ENCODE data around the gene GLIS1.

Gene GLIS1

GRCh38 chr1:53644496-53644895, 94.5 kb downstream of the GLIS1 start:
- no peak overlapping the region for H3K4me3 ChIP-seq (ENCODE audit: low read depth, low read length)
- TF ChIP-seq CTCF (conservative IDR thresholded peaks at IDR 0.05; ENCODE audit: low read depth, low read length): no peak
- no peak for DNase-seq (ENCODE audit: low read depth)

- TF ChIP-seq CTCF (conservative IDR thresholded peaks at IDR 0.05; ENCODE audit: low read depth, low read length): no peak
- DNase-seq (ENCODE audit: low read depth): no peak
- H3K4me3 ChIP-seq (ENCODE audit: low read depth, low read length): no peak overlapping the region
Observed at GRCh38 chr1:53643881-53644390, 95.0 kb downstream of the GLIS1 start.

GRCh38 chr1:53643041-53643880, 95.7 kb downstream of the GLIS1 start:
- DNase-seq (ENCODE audit: low read depth): no peak
- H3K4me3 ChIP-seq (ENCODE audit: low read depth, low read length): no peak overlapping the region
- TF ChIP-seq CTCF (conservative IDR thresholded peaks at IDR 0.05; ENCODE audit: low read depth, low read length): no peak

GRCh38 chr1:53642607-53643006, 96.4 kb downstream of the GLIS1 start:
- DNase-seq (ENCODE audit: low read depth): no peak

GRCh38 chr1:53642215-53642555, 96.8 kb downstream of the GLIS1 start:
- TF ChIP-seq CTCF (conservative IDR thresholded peaks at IDR 0.05; ENCODE audit: low read depth, low read length): no peak
- H3K4me3 ChIP-seq (ENCODE audit: low read depth, low read length): no peak overlapping the region
- DNase-seq (ENCODE audit: low read depth): no peak

More at GRCh38 chr1:53642607-53643006, 96.4 kb downstream of the GLIS1 start:
- no peak for TF ChIP-seq CTCF (conservative IDR thresholded peaks at IDR 0.05; ENCODE audit: low read depth, low read length)
- H3K4me3 ChIP-seq (ENCODE audit: low read depth, low read length): no peak overlapping the region

GRCh38 chr1:53641481-53642214, 97.3 kb downstream of the GLIS1 start:
- DNase-seq (ENCODE audit: low read depth): no peak
- TF ChIP-seq CTCF (conservative IDR thresholded peaks at IDR 0.05; ENCODE audit: low read depth, low read length): no peak
- no peak overlapping the region for H3K4me3 ChIP-seq (ENCODE audit: low read depth, low read length)
